Suppressor macrophage treated with lipopolysaccharide for 1 hour (primary cell): Measurements from ENCODE around the gene HDDC2.

Experiments used
- DNase-seq, 3 donors: peaks; one replicate each; pipeline ENCODE4 v3.0.0-alpha.2; 2020 to 2022

The HDDC2 gene

DNA sequence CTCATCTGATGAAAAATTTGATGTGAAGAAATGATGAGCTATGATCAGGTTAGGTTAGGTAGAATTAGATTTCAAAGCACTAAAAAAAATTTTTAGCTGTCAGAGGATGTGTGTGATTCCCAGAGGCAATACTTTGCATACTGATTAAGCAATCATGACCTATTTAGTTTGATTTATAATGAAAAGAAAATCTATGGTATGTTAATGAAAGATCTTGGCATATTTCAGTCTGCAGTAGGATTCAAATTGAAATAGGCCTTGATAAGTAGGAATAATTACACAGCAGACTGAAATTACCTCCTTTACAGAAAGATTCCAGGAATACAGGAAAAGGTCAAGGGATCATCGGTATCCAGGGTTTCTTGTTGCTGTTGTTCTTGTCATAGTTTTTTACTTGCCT lies 69.3 kb downstream of the HDDC2 start:
- DNase-seq = no peak

GRCh38 chr6:125231574-125232343 lies 70.0 kb downstream of the HDDC2 start:
- no peak for DNase-seq

- DNase-seq = no peak
Measured at GRCh38 chr6:125231133-125231532, 70.6 kb downstream of the HDDC2 start.

DNA sequence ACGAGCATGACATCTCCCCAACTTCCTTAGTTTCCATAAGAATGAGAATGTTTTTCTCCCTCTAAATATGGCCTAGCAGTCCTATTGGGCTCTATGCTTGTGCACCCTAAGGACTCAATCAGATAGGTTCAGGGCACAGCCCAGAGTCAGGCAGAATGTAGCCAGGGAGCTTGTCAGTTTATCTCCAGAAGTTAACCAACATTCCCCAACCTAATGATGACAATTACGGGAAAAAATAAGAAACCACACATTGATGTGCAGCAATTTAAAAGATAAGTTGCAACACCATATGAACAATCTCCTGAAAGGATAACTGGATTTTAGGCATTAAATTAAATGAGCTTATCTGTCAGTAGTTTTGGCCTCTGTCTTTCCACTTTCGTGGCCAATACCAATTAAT lies 71.1 kb downstream of the HDDC2 start:
- no peak for DNase-seq

DNA sequence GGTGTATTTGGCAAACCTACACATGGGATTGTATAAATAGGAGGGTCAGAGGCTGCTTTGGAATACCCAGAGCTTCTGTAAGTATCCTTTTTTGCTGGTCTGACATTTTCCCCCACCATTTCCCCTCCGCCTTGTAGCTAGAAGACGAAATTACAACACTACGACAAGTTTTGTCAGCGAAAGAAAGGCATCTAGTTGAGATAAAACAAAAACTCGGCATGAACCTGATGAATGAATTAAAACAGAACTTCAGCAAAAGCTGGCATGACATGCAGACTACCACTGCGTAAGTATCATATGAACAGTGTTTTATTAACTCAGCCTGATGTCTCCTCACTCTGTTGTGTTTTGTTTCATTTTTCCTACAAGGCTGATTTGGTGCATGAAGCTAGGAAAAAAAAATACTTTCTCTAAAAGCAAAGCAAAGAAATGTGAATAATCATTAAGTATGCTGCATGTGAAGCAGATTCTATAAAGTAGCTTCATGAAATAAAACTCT lies 72.7 kb downstream of the HDDC2 start:
- no peak for DNase-seq

GRCh38 chr6:125227244-125227643 lies 74.5 kb downstream of the HDDC2 start:
- DNase-seq = no peak
